Neural cell (in vitro differentiated cells): Measurements from ENCODE around the gene PRKCA.

ENCODE experiments used
- CTCF ChIP-seq: fragments of 450-650 bp; IDR thresholded peaks from 2 replicates; pipeline ENCODE4 v1.5.1; 2014; ENCODE audit warnings: antibody characterized with exemption, mild to moderate bottlenecking, moderate library complexity; ENCODE audit not compliant: poor library complexity, severe bottlenecking
- MXI1 ChIP-seq: fragments of 450-650 bp; conservative IDR thresholded peaks from 2 replicates; pipeline ENCODE4 v1.6.1; 2014; ENCODE audit warnings: antibody characterized with exemption, mild to moderate bottlenecking; ENCODE audit not compliant: poor library complexity, severe bottlenecking
- POLR2AphosphoS5 ChIP-seq: IDR thresholded peaks from 2 replicates; pipeline ENCODE4 v1.6.1; 2012
- RAD21 ChIP-seq: fragments of 450-650 bp; conservative IDR thresholded peaks from 2 replicates; pipeline ENCODE4 v1.6.1; 2014; ENCODE audit warnings: antibody characterized with exemption, mild to moderate bottlenecking, moderate library complexity
- REST ChIP-seq: IDR thresholded peaks from 2 replicates; pipeline ENCODE4 v1.6.1; 2012; ENCODE audit warnings: borderline replicate concordance

GRCh38 chr17:66860204-66860603 is 557.8 kb downstream of the PRKCA start:
- TF ChIP-seq CTCF (no peak), REST (no peak), POLR2AphosphoS5 (no peak), MXI1 (no peak), RAD21 (no peak)
